HG02588 (cell line): ENCODE measurements around the gene GDF10.

Experiments
- ATAC-seq: cut with Tn5 transposase; IDR thresholded peaks from one replicate; pipeline ENCODE4 v1.9.1; 2021; ENCODE audit warnings: mild to moderate bottlenecking, moderate library complexity; ENCODE audit not compliant: unreplicated experiment

Gene GDF10

DNA sequence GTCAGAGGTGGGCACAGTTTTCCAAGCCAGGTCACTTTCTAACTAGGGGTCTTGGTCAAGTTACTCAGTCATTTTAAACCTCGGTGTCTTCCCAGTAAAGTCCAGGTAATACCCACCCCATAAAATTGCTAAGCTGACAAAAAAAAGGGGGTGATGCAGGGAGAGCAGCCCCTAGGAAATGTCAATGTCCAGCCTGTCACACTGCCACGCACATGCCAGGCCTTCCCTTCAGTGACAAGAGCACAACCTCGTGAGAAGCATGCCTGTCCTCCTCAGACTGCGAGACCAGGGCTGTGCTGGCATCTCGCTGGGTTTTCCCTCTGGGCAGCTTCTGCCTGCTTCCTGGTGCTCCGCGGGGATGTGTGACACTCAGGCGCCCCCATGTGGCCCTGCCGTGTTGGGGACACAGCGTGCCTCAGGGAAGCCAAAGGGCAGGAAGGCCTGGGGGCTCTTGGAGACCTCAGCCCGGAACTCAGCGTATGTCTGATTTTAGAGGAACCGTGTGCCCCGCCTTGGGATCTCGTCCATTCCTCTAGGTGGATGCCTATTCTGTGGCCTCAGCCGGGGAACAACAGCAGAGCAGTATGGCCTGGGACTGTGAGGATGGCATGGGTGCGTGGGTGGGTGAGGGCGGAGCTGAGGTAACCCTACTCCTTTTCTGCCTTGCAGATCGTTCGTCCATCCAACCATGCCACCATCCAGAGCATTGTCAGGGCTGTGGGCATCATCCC is 12.1 kb downstream of the GDF10 start:
- peak; percentile 76 for ATAC-seq

- no peak for ATAC-seq
These were observed 12.6 kb downstream of the GDF10 start for GRCh38 chr10:47312663-47312995.

GRCh38 chr10:47314416-47314970 is 14.5 kb downstream of the GDF10 start:
- no peak for ATAC-seq

DNA sequence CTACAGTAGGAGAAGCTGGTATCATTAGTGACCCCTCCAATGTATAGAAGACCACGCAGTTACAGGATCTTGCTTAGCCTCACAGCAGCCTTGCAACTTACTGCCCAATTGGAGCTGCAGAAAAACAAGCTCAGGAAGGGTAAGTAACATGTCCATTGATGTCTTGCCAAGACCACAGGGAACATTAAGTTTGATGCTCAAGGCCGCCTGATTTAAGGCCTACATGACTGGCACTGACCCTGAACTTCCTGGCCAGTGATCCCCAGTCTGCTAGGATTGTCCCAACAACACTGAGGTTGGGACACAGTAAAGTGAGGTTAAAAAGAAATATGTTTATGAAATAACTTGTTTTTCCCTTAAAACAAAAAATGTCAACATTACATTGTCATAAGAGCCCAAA is 15.4 kb downstream of the GDF10 start:
- no peak for ATAC-seq

- ATAC-seq: no peak
These were observed 16.1 kb downstream of the GDF10 start for GRCh38 chr10:47316131-47316530.

GRCh38 chr10:47317251-47317650 is 17.3 kb downstream of the GDF10 start:
- ATAC-seq: no peak

GRCh38 chr10:47318706-47319105 is 18.7 kb downstream of the GDF10 start:
- no peak for ATAC-seq

DNA sequence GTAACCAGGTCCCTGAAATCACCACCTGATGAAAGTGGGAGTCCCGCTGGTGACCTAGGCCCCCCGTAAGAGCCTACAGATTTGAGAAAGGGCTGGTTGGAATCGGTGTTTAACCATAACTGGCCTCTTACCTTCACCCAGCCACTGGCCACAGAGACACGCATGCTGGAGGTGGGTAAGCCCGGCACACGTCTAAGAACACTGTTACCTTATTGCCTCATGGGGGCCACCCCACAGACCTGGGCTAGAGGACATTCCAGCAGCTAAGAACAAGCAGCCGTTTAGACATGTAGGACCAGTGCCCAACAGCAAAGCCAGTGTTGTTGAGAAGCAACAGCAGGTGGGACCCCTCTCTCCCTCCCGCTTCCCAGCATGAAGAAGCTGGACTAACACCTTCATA is 19.8 kb downstream of the GDF10 start:
- ATAC-seq: no peak

DNA sequence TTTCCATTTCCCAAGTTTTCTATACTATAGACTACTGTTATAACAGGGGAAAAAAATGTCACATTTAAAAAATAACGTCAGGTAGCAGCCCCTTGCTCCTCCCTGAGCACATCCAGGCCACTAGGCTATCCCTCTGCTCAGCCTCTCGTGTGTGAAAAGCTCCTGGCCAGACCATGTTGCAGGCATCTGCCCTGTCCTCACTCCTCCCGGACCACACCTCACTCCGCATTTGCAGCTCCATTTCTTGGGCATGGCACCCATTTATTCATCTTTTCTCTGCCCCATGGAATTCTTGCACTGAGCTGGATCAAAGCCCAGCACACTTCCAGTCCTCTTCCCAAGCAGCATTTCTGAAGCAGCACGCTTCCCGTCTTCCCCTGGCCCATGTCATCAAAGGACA is 20.8 kb downstream of the GDF10 start:
- no peak for ATAC-seq

GRCh38 chr10:47321521-47322195 is 21.7 kb downstream of the GDF10 start:
- no peak for ATAC-seq

DNA sequence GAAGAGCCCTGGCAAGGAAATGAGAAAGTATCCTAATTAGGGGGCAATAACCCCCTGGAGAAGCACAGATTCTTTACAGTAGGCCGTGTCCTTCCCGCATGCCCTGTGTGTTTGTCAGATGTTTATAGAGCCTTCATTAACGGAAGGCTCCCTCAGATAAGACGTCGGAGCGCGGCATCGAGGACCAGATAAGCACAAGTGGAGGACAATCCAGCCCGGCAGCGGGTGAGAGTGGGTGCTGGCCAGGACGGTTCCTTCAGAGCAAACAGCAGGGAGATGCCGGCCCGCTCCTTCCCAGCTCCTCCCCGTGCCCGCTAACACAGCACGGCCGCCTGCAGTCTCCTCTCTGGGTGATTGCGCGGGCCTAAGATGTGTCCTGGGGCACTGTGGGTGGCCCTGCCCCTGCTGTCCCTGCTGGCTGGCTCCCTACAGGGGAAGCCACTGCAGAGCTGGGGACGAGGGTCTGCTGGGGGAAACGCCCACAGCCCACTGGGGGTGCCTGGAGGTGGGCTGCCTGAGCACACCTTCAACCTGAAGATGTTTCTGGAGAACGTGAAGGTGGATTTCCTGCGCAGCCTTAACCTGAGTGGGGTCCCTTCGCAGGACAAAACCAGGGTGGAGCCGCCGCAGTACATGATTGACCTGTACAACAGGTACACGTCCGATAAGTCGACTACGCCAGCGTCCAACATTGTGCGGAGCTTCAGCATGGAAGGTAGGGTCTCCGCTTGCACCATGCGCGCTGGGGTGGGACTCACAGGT is 22.5 kb downstream of the GDF10 start, which contains the start of gene GDF2:
Gene GDF2 (plus strand): TSS at position 155 of the 762 bp plus-strand sequence. CDS start 215 bp downstream, at position 370.
- ATAC-seq: no peak

DNA sequence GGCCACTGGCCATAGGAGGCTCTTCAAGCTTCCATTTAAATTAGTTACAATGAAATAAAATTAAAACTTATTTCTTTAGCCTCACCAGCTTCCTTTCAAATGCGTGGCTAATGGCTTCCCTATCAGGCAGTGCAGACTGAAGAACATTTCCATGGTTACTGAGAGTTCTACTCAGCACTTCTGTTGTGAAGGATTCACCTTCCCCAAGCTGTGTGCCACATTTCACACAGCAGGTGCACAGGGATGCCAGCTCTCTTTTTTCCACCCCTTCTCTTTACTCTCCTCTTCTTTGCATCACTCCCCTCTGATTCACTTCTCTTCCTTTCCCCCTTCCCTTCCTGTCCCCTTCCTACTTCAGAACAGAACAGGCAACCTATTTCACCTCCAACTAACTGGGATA is 23.1 kb downstream of the GDF10 start:
- no peak for ATAC-seq

GRCh38 chr10:47323636-47324296 is 23.8 kb downstream of the GDF10 start:
- ATAC-seq: no peak

- ATAC-seq: no peak
These were observed 25.6 kb downstream of the GDF10 start for GRCh38 chr10:47325303-47326291.

DNA sequence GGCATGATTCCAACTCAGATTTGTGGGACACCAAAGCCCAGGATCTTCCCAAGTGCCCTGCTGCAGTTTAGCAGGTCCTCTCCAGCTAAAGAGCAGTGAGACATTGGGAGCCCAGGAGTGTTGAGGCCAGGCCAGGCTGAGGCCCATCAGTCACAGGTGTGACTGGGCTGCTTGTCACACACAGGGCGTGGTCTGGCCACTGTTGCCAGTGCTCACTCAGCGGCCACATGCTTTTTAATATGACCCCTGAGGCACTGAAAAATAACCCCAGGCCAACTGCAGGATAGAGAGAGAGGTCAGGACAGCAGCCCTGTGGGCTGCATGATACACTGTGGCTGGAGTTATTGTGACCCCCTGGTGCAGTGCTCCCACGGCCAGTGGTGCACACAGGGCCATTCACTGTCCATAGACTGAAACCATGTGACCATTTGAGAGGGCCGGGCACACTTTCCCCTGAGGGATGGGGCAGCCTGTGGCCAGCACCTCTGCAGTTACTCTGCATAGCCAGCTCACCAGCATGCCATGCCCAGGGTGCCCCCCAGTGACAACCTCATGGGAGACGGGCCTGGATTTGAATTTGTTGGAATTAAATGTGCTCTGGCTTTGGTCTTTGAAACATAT is 26.4 kb downstream of the GDF10 start:
- no peak for ATAC-seq

GRCh38 chr10:47326927-47327330 is 26.9 kb downstream of the GDF10 start:
- ATAC-seq: no peak

DNA sequence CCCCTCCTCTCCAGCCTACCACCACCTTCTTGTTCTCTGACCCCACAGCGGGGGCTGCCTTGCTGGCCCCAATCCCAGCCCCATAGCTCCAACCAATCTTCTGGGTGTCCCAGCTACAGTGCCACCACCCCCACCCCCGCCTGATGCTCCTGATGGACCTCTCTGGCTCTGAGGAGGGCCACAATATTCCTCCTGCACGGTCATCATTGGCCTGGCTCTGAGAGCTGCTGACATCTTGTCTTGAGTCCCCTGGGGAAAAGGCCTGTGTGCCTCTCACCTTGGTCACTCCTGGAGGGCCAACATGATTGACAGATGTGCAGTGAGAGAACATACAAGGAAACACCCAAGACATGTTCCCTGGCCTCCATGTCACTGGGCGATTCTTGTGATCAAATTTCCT is 29.9 kb downstream of the GDF10 start:
- ATAC-seq: no peak

GRCh38 chr10:47330366-47330765 is 30.4 kb downstream of the GDF10 start:
- ATAC-seq: no peak

DNA sequence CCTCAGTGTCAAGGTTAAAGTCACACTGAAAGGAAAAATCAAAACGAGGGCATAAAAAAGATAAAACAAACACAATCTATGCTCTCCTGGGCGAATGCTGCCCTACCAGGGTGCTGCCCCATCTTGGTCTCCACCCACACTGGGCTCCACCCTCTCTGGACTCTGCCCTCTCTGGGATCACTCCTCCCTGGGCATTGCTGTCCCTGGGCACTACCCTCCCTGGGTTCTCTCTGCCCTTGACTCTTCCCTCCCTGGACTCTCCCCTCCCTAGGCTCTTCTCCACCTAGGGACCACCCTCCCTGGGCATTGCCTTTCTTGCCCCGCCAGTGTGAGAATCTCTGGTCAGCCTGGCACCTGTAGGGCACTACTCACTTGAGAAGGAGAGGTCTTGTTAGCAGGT is 30.8 kb downstream of the GDF10 start:
- no peak for ATAC-seq
